Measurements from ENCODE around the gene STX1A.
"Not testable (repeated sequence)": the region's sequence is repeated elsewhere in the genome, so short reads cannot be mapped to it uniquely, and the experiment has no call there.

Gene STX1A

GRCh38 chr7:73727952-73728351 is 8.5 kb upstream of the STX1A start:
- DNase-seq (ENCODE audit: low read depth, low spot score) = no peak
- no peak overlapping the region for H3K4me3 ChIP-seq (ENCODE audit: low read depth, low read length)
- in situ Hi-C loops (cut with HindIII; ENCODE audit: low sequenced_read_pairs) = no loop called here
- TF ChIP-seq CTCF (IDR thresholded peaks at IDR 0.05; ENCODE audit: low read depth, low read length) = no peak

DNA sequence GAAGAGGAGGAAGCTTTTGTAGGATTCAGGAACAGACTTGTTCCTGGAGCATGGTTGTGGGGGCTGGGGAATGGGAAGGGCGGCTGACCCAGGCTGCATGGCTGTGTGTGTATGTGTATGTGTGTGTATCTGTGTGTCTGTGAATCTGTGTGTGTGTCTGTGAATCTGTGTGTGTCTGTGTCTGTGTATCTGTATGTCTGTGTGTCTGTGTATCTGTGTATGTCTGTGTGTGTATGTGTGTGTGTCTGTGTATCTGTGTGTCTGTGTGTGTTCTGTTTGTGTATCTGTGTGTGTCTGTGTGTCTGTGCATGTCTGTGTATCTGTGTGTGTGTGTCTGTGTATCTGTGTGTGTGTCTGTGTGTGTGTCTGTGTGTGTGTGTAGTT is 6.6 kb upstream of the STX1A start:
- in situ Hi-C loops (cut with HindIII; ENCODE audit: low sequenced_read_pairs) = no loop called here
- no peak for DNase-seq (ENCODE audit: low read depth, low spot score)
- no peak for TF ChIP-seq CTCF (IDR thresholded peaks at IDR 0.05; ENCODE audit: low read depth, low read length)
- H3K4me3 ChIP-seq (ENCODE audit: low read depth, low read length) = no peak overlapping the region

DNA sequence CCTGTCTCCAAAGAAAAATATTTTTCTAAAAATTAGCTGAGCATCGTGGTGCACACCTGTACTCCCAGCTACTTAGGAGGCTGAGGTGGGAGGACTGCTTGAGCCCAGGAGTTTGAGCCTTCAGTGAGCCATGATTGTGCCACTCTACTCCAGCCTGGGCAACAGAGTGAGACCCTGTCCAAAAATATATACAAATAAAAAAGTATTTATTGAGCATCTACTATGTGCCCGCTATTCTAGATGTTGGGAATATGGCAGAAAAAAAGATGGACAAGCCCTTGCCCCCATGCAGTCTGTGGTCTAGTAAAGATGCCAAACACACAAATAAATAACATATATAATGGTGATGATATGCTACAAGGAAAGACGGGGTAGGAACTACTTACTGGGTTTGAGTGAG is 4.3 kb upstream of the STX1A start:
- no peak for TF ChIP-seq CTCF (IDR thresholded peaks at IDR 0.05; ENCODE audit: low read depth, low read length)
- in situ Hi-C loops (cut with HindIII; ENCODE audit: low sequenced_read_pairs) = no loop called here
- DNase-seq (ENCODE audit: low read depth, low spot score) = no peak
- no peak overlapping the region for H3K4me3 ChIP-seq (ENCODE audit: low read depth, low read length)

DNA sequence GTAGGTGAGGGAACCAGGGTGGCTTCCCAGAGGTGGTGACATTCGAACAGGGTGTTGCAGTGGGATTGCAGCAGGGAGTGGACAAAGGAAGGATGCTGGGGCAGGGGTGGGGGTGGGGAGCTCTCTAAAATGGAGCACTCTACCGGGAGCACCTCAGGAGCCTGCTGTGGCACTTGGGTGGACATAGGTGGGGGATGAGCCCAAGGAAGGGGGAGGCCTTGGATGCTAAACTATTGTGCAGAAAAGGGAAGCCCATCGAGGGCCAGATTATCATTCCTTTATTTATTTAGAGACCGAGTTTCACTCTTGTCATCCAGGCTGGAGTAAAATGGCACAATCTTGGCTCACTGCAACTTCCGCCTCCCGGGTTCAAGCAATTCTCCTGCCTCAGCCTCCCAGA is 3.3 kb upstream of the STX1A start:
- TF ChIP-seq CTCF (IDR thresholded peaks at IDR 0.05; ENCODE audit: low read depth, low read length) = no peak
- H3K4me3 ChIP-seq (ENCODE audit: low read depth, low read length) = no peak overlapping the region
- in situ Hi-C loops (cut with HindIII; ENCODE audit: low sequenced_read_pairs) = no loop called here
- no peak for DNase-seq (ENCODE audit: low read depth, low spot score)

DNA sequence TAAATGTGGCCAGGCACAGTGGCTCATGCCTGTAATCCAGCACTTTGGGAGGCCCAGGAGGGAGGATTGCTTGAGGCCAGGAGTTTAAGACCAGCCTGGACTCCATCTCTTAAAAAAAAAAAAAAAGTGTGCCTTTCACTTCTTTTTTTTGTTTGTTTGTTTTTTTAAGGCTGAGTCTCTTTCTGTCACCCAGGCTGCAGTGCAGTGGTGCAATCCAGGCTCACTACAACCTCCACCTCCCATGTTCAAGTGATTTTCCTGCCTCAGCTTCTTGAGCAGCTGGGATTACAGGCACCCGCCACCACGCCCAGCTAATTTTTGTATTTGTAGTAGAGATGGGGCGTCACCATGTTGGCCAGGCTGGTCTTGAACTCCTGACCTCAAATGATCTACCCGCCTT is 2.7 kb upstream of the STX1A start:
- in situ Hi-C loops (cut with HindIII; ENCODE audit: low sequenced_read_pairs); H3K4me3 ChIP-seq (ENCODE audit: low read depth, low read length); DNase-seq (ENCODE audit: low read depth, low spot score): not testable (repeated sequence)

DNA sequence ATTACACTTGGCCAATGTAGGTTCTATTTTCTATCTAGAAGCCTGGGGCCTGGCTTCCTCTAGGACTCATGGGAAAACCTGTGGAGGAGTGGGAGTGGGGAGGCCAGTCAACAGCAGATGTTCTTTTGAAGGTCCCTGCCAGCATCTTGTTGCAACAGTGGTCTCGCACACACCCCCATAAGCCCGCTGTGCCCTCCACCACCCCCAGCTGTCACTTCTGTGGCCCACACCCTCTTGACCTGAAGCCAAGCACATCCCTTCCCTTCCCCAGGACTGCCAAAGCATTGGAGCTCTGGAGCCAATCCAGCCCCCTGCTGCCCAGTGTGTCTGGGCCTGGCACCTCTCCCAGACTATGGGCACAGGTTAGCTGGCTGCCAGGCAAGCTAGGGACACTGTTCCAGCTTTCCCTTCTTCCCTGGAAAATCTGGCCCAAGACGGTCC is 1.9 kb upstream of the STX1A start:
- no peak overlapping the region for H3K4me3 ChIP-seq (ENCODE audit: low read depth, low read length)
- DNase-seq (ENCODE audit: low read depth, low spot score) = no peak
- in situ Hi-C loops (cut with HindIII; ENCODE audit: low sequenced_read_pairs) = no loop called here
- TF ChIP-seq CTCF (IDR thresholded peaks at IDR 0.05; ENCODE audit: low read depth, low read length) = no peak

DNA sequence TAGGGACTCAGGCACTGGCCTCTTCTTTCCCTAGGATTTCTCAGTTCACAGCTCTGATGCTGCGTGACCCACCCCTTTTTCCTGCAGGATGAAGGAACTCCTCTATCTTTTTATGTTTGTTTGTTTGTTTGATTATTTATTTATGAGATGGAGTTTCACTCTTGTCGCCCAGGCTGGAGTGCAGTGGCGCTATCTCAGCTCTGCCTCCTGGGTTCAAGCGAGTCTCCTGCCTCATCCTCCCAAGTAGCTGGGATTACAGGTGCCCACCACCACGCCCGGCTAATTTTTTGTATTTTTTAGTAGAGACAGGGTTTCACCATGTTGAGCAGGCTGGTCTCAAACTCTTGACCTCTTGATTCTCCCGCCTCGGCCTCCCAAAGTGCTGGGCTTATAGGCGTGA is 974 bp upstream of the STX1A start:
- H3K4me3 ChIP-seq (ENCODE audit: low read depth, low read length); in situ Hi-C loops (cut with HindIII; ENCODE audit: low sequenced_read_pairs); DNase-seq (ENCODE audit: low read depth, low spot score): not testable (repeated sequence)

DNA sequence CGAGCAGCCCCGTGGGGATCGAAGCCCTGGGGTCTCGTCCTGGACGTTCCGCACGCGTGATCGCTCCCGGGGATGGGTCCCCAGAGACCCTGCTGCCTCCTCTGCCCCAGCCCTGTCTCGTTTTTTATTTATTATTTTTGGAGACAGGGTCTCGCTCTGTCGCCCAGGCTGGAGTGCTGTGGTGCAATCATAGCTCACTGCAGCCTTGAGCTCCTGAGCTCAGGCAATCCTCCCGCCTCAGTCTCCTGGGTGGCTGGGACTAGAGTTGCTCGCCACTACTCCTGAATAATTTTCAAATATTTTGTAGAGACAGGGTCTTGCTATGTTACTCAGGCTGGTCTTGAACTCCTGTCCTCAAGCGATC is 319 bp upstream of the STX1A start:
- in situ Hi-C loops (cut with HindIII; ENCODE audit: low sequenced_read_pairs) = no loop called here

More for the DNA sequence above, 319 bp upstream of the STX1A start:
- TF ChIP-seq CTCF (IDR thresholded peaks at IDR 0.05; ENCODE audit: low read depth, low read length) = no peak
- DNase-seq (ENCODE audit: low read depth, low spot score) = no peak
- H3K4me3 ChIP-seq (ENCODE audit: low read depth, low read length) = peak overlapping the region; percentile 33

Data from astrocyte of the spinal cord (primary cell).